ENCODE data around the gene DNAJC12.

Gene DNAJC12

GRCh38 chr10:67804395-67804678, 33.7 kb downstream of the DNAJC12 start:
- Histone ChIP-seq H3K4me3 (ENCODE audit: low read length) (no peak overlapping the region), H3K27me3 (ENCODE audit: control insufficient read depth, insufficient read depth, low read length) (peaks cover 3% of the 10 kb centered on the region), H3K4me1 (ENCODE audit: control insufficient read depth, insufficient read depth, low read length) (no peaks in the 10 kb centered on the region), H3K9ac (ENCODE audit: low read depth, low read length) (no peak overlapping the region), H3K36me3 (ENCODE audit: insufficient read depth, low read length) (no peaks in the 10 kb centered on the region), H3K9me3 (replicated peaks; ENCODE audit: low read length) (no peaks in the 10 kb centered on the region), H3K4me2 (ENCODE audit: low read length) (no peak overlapping the region)

- no peak overlapping the region for H3K4me3 ChIP-seq (ENCODE audit: low read length)
- no peaks in the 10 kb centered on the region for H3K36me3 ChIP-seq (ENCODE audit: insufficient read depth, low read length)
- H3K4me1 ChIP-seq (ENCODE audit: control insufficient read depth, insufficient read depth, low read length) = no peaks in the 10 kb centered on the region
- H3K9me3 ChIP-seq (replicated peaks; ENCODE audit: low read length) = no peaks in the 10 kb centered on the region
- no peak overlapping the region for H3K4me2 ChIP-seq (ENCODE audit: low read length)
- H3K9ac ChIP-seq (ENCODE audit: low read depth, low read length) = no peak overlapping the region
- peaks cover 3% of the 10 kb centered on the region for H3K27me3 ChIP-seq (ENCODE audit: control insufficient read depth, insufficient read depth, low read length)
Observed at GRCh38 chr10:67803588-67804394, 34.2 kb downstream of the DNAJC12 start.

GRCh38 chr10:67802767-67803538, 35.0 kb downstream of the DNAJC12 start:
- H3K9ac ChIP-seq (ENCODE audit: low read depth, low read length) = no peak overlapping the region
- H3K9me3 ChIP-seq (replicated peaks; ENCODE audit: low read length) = no peaks in the 10 kb centered on the region
- H3K4me3 ChIP-seq (ENCODE audit: low read length) = no peak overlapping the region
- H3K4me2 ChIP-seq (ENCODE audit: low read length) = no peak overlapping the region
- peaks cover 3% of the 10 kb centered on the region for H3K27me3 ChIP-seq (ENCODE audit: control insufficient read depth, insufficient read depth, low read length)
- no peaks in the 10 kb centered on the region for H3K36me3 ChIP-seq (ENCODE audit: insufficient read depth, low read length)
- no peaks in the 10 kb centered on the region for H3K4me1 ChIP-seq (ENCODE audit: control insufficient read depth, insufficient read depth, low read length)

GRCh38 chr10:67801118-67801517, 36.9 kb downstream of the DNAJC12 start:
- Histone ChIP-seq H3K27me3 (ENCODE audit: control insufficient read depth, insufficient read depth, low read length) (no peaks in the 10 kb centered on the region), H3K9me3 (replicated peaks; ENCODE audit: low read length) (no peaks in the 10 kb centered on the region), H3K4me1 (ENCODE audit: control insufficient read depth, insufficient read depth, low read length) (no peaks in the 10 kb centered on the region), H3K4me2 (ENCODE audit: low read length) (no peak overlapping the region), H3K9ac (ENCODE audit: low read depth, low read length) (no peak overlapping the region), H3K4me3 (ENCODE audit: low read length) (no peak overlapping the region), H3K36me3 (ENCODE audit: insufficient read depth, low read length) (no peaks in the 10 kb centered on the region)

GRCh38 chr10:67794909-67795460, 43.0 kb downstream of the DNAJC12 start:
- Histone ChIP-seq H3K27me3 (ENCODE audit: control insufficient read depth, insufficient read depth, low read length) (no peaks in the 10 kb centered on the region), H3K9ac (ENCODE audit: low read depth, low read length) (no peak overlapping the region), H3K36me3 (ENCODE audit: insufficient read depth, low read length) (no peaks in the 10 kb centered on the region), H3K4me2 (ENCODE audit: low read length) (no peak overlapping the region), H3K9me3 (replicated peaks; ENCODE audit: low read length) (no peaks in the 10 kb centered on the region), H3K4me1 (ENCODE audit: control insufficient read depth, insufficient read depth, low read length) (no peaks in the 10 kb centered on the region), H3K4me3 (ENCODE audit: low read length) (no peak overlapping the region)

- Histone ChIP-seq H3K4me1 (ENCODE audit: control insufficient read depth, insufficient read depth, low read length) (no peaks in the 10 kb centered on the region), H3K9ac (ENCODE audit: low read depth, low read length) (no peak overlapping the region), H3K27me3 (ENCODE audit: control insufficient read depth, insufficient read depth, low read length) (no peaks in the 10 kb centered on the region)
Observed at GRCh38 chr10:67794256-67794655, 43.7 kb downstream of the DNAJC12 start.

GRCh38 chr10:67793313-67793712, 44.7 kb downstream of the DNAJC12 start:
- no peak overlapping the region for H3K9ac ChIP-seq (ENCODE audit: low read depth, low read length)
- H3K27me3 ChIP-seq (ENCODE audit: control insufficient read depth, insufficient read depth, low read length) = no peaks in the 10 kb centered on the region
- H3K4me2 ChIP-seq (ENCODE audit: low read length) = no peak overlapping the region
- H3K36me3 ChIP-seq (ENCODE audit: insufficient read depth, low read length) = no peaks in the 10 kb centered on the region
- no peaks in the 10 kb centered on the region for H3K9me3 ChIP-seq (replicated peaks; ENCODE audit: low read length)
- H3K4me3 ChIP-seq (ENCODE audit: low read length) = no peak overlapping the region
- no peaks in the 10 kb centered on the region for H3K4me1 ChIP-seq (ENCODE audit: control insufficient read depth, insufficient read depth, low read length)

More at GRCh38 chr10:67794256-67794655, 43.7 kb downstream of the DNAJC12 start:
- H3K4me2 ChIP-seq (ENCODE audit: low read length) = no peak overlapping the region
- H3K36me3 ChIP-seq (ENCODE audit: insufficient read depth, low read length) = no peaks in the 10 kb centered on the region
- no peak overlapping the region for H3K4me3 ChIP-seq (ENCODE audit: low read length)
- H3K9me3 ChIP-seq (replicated peaks; ENCODE audit: low read length) = no peaks in the 10 kb centered on the region

- Histone ChIP-seq H3K9me3 (replicated peaks; ENCODE audit: low read length) (no peaks in the 10 kb centered on the region), H3K4me2 (ENCODE audit: low read length) (no peak overlapping the region), H3K36me3 (ENCODE audit: insufficient read depth, low read length) (no peaks in the 10 kb centered on the region), H3K4me1 (ENCODE audit: control insufficient read depth, insufficient read depth, low read length) (no peaks in the 10 kb centered on the region), H3K4me3 (ENCODE audit: low read length) (no peak overlapping the region), H3K9ac (ENCODE audit: low read depth, low read length) (no peak overlapping the region), H3K27me3 (ENCODE audit: control insufficient read depth, insufficient read depth, low read length) (no peaks in the 10 kb centered on the region)
Observed at GRCh38 chr10:67792653-67793052, 45.3 kb downstream of the DNAJC12 start.

GRCh38 chr10:67790534-67791408, 47.2 kb downstream of the DNAJC12 start:
- Histone ChIP-seq H3K36me3 (ENCODE audit: insufficient read depth, low read length) (no peaks in the 10 kb centered on the region), H3K4me3 (ENCODE audit: low read length) (no peak overlapping the region), H3K4me1 (ENCODE audit: control insufficient read depth, insufficient read depth, low read length) (no peaks in the 10 kb centered on the region), H3K9ac (ENCODE audit: low read depth, low read length) (no peak overlapping the region), H3K27me3 (ENCODE audit: control insufficient read depth, insufficient read depth, low read length) (peaks cover 4% of the 10 kb centered on the region), H3K9me3 (replicated peaks; ENCODE audit: low read length) (no peaks in the 10 kb centered on the region), H3K4me2 (ENCODE audit: low read length) (no peak overlapping the region)

- Histone ChIP-seq H3K4me1 (ENCODE audit: control insufficient read depth, insufficient read depth, low read length) (no peaks in the 10 kb centered on the region), H3K9ac (ENCODE audit: low read depth, low read length) (no peak overlapping the region), H3K9me3 (replicated peaks; ENCODE audit: low read length) (no peaks in the 10 kb centered on the region), H3K27me3 (ENCODE audit: control insufficient read depth, insufficient read depth, low read length) (peaks cover 4% of the 10 kb centered on the region), H3K4me2 (ENCODE audit: low read length) (no peak overlapping the region), H3K36me3 (ENCODE audit: insufficient read depth, low read length) (no peaks in the 10 kb centered on the region), H3K4me3 (ENCODE audit: low read length) (no peak overlapping the region)
Observed at GRCh38 chr10:67789769-67790168, 48.2 kb downstream of the DNAJC12 start.
